ENCODE measurements around the gene FBXL20.

DNA sequence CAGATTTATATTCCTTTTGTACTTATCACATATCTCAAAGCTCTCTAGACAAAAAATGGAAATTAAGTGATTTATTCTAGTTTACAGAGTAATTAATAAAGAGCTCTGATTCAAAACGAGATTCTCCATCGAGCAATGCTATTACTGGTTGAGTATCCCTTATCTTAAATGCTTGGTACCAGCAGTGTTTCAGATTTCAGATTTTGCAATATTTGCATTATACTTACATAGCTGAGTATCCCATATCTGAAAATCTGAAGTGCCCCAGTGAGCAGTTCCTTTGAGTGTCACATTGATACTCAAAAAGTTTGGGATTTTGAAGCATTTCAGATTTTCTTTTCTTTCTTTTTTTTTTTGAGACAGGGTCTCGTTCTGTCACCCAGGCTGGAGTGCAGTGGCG, 118.3 kb downstream of the FBXL20 start:
- TF ChIP-seq SIN3A (IDR thresholded peaks at IDR 0.05; ENCODE audit: borderline replicate concordance, insufficient read depth, low read length) (no peak), TAF1 (IDR thresholded peaks at IDR 0.05; ENCODE audit: borderline replicate concordance, insufficient read depth, low read length) (no peak), POLR2AphosphoS5 (IDR thresholded peaks at IDR 0.05; ENCODE audit: low read depth, low read length) (no peak), FOXP2 (optimal IDR thresholded peaks at IDR 0.05; ENCODE audit: borderline replicate concordance, extremely low read depth, extremely low read length, insufficient read depth) (no peak)
- TF ChIP-seq, protein P1, sequence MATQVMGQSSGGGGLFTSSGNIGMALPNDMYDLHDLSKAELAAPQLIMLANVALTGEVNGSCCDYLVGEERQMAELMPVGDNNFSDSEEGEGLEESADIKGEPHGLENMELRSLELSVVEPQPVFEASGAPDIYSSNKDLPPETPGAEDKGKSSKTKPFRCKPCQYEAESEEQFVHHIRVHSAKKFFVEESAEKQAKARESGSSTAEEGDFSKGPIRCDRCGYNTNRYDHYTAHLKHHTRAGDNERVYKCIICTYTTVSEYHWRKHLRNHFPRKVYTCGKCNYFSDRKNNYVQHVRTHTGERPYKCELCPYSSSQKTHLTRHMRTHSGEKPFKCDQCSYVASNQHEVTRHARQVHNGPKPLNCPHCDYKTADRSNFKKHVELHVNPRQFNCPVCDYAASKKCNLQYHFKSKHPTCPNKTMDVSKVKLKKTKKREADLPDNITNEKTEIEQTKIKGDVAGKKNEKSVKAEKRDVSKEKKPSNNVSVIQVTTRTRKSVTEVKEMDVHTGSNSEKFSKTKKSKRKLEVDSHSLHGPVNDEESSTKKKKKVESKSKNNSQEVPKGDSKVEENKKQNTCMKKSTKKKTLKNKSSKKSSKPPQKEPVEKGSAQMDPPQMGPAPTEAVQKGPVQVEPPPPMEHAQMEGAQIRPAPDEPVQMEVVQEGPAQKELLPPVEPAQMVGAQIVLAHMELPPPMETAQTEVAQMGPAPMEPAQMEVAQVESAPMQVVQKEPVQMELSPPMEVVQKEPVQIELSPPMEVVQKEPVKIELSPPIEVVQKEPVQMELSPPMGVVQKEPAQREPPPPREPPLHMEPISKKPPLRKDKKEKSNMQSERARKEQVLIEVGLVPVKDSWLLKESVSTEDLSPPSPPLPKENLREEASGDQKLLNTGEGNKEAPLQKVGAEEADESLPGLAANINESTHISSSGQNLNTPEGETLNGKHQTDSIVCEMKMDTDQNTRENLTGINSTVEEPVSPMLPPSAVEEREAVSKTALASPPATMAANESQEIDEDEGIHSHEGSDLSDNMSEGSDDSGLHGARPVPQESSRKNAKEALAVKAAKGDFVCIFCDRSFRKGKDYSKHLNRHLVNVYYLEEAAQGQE (IDR thresholded peaks at IDR 0.05; ENCODE audit: insufficient read depth in 1 of 2, low read depth in 2 of 2, low read length in 2 of 2): no peak

All from PFSK-1 (cell line).